Left ventricle myocardium superior (tissue), 1 donor: ENCODE measurements around the gene NALF2. TPM values are rescaled to one million over a fixed set of nuclear protein-coding genes. Genes with fewer than 3 reads are reported as not detected.

Experiments
- ATAC-seq: fragments of 200-7000 bp; cut with Tn5 transposase; one replicate; pipeline ENCODE4 v1.9.1; 2020; ENCODE audit warnings: mild to moderate bottlenecking, moderate library complexity
- DNase-seq: peaks from one replicate; pipeline ENCODE4 v3.0.0-alpha.2; 2020
- intact Hi-C: fragments of 100-400 bp; cut with micrococcal nuclease; formaldehyde crosslinking; loops from one replicate; pipeline ENCODE4 v1.11.0; 2022
- long read RNA-seq: library from polyadenylated mRNA; unstranded; transcript quantifications from one replicate; pipeline ENCODE4 v2.0.0, GENCODE V29; 2021
- total RNA-seq: library from RNA; stranded (reverse); fragmentation: NEBNext Ultra II Directional; extraction: Animal tissue kit (Norgen Biotek cat#: 25700); gene quantifications from one replicate; pipeline ENCODE4 v1.2.1, GENCODE V29; 2021
- donor health status: DM: no; HTN: yes; CAD: no; lungs with severe emphysema.

The NALF2 gene
- total RNA-seq = 53.3 TPM
- long read RNA-seq, full-length matches to known transcripts = 2 of 45 reads
- long read RNA-seq, partial matches to known transcripts = 36 of 45 reads
- long read RNA-seq, other reads (novel, unspliced or antisense) = 7 of 45 reads

DNA sequence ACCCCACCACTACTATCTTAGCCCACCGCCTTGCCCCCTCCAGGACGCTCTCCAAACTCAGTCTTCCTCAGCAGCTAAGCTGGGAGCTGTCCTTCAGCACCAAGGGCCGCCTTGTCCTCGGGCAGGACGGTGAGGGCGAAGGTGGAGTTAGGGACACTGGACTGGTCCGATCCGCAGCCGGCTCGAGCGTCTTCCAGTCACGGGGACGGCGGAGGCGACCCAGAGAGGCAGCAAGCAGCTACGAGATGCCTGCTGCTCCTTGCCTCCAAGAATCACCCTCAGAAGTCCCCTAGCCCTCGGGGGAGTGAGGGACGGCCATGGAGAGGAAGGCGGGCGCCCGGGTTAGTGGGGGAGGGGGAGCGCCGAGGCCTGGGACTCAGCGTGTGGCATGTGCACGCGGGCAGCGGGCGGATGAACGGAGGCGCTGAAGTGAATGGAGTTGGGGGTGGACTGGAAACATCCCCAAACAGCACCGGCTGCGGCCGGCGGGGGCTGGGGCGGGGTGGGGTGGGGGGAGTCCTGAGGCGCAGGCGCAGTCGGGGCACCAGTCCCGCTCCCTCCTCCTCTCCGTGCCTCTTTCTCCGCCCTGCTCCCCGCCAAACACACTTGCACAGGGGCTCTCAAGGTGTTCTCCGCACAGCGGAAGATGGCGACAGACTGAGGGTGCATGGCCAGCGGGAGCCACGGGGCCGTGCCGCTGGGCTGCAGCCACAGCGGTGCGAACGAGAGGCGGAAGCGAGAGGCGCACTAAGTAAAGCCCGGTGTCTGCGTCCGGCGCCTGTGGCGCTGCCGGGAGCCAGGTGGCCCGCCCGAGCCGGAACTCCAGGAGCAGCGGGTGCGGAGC lies at the start of gene NALF2:
Gene NALF2 (plus strand): TSS at position 545 of the 844 bp plus-strand sequence. CDS start 957 bp downstream, outside the sequence.
- peak; percentile 70 for ATAC-seq
- peak; percentile 71 for DNase-seq
- intact Hi-C loops = no loop called here

DNA sequence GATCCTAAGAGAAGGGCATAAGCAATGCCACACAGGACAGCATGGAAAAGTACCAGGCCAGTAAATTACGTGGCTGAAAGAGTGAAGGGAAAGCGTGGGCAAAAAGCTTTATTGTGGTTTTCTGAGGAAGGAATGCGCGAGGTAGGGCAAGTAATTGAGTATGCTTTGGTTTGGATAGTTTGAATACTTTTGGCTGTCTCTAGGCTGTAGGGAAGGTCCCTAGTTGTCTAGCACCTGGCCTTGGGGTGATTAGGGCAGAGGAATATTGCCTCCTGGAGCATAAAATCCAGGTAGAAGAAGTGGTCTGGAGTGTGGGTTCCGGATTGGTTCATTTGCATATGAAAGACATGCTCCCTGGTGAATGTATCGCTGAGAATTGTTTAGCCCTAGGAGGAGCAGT lies 46.4 kb upstream of the NALF2 start:
- DNase-seq (no peak), ATAC-seq (no peak)
- intact Hi-C loops = no loop called here

DNA sequence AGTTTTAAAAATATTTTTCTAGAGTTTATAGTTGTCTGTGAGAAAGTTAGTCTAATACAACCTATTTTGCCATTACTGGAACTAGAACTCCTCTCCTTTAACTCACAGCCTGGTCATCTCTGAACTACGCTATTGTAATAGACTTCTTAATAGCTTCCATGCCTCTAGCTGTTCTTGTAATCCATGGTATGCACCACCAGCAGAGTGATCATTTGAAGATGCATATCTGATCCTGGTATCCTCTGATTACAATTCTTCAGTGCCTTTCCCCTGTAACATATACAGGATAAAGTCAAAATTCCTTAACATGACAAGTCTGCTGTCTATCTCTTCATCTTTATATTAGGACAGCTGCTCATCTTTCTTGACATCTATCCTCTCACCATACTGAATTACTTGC lies 37.6 kb upstream of the NALF2 start:
- DNase-seq = no peak
- intact Hi-C loops = no loop called here
- no peak for ATAC-seq

DNA sequence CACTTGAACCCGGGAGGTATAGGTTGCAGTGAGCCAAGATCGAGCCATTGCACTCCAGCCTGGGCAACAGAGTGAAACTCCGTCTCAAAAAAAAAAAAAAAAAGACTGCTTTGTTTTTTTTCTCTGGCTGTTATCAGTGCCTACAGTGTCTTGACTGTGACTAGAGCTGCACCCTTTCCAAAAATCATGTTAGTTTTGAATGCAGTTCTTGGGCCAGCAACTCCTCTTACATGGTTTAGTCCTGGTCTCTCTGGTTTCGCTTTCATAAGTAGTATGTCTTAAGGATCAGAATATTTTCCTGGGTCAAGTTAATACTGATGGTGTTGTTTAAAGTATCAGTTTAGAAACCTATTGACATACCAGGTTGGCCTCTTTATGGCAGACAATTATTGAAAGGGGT lies 34.2 kb upstream of the NALF2 start:
- intact Hi-C loops = no loop called here
- DNase-seq = no peak
- no peak for ATAC-seq

DNA sequence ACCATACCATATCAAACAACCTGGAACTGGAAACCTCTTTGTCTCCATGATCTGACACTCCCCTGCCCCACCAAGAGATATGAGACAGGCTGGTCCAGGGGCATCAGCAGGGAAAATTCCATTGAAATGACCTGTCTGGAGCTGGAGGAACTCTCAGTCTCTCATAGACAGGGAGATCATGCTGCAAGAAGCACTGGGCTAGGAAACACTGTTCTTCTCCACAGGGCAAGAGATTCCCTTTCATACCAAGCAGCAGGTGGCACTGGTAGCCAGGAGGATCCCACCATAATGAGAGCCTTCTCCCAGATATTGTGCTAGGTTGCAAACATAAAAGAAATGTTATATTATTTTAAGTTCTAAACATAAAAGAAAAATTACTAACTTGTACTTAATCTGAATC lies 14.5 kb upstream of the NALF2 start:
- no peak for DNase-seq
- ATAC-seq = no peak
- intact Hi-C loops = no loop called here

DNA sequence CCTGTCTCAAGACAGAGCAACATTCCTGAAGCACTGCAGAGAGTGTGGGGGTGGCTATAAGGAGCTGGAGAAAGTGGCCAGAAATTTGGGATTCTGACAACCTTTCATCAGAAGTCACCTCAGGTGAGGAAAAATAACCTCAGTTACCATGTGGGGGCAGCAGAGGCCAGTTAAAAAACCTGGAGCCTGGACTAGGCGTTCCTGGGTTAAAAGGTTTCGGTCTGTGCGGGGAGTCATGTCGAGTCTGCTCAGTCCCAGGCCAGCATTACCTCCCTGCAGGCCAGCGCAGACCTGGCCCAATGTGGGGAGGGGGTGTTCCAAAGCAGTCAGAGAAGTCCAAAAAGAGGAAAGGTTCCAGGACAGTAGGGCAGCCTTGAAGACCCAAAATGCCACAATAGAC lies 10.9 kb upstream of the NALF2 start:
- intact Hi-C loops = no loop called here
- DNase-seq (no peak), ATAC-seq (peak; percentile 66)

DNA sequence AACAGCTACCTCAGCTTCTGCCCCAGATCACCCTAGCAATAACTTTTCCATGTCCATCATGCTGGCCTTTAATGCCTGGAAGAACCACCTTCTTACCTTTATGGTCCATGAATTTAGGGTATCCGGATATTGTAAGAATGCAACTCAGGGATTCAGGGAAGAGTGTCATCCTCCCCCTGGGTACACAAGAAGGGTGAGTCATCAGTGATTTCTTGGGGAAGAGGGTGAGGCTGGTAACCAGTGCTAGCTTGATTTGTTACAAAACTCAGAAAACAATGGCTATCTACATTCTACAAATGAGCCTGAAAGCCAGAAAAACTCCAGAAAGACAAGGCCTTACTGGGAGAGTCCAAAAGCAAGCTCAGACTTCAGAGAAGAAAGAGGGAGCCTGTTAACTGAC lies 10.4 kb upstream of the NALF2 start:
- DNase-seq (no peak), ATAC-seq (no peak)
- intact Hi-C loops = no loop called here

DNA sequence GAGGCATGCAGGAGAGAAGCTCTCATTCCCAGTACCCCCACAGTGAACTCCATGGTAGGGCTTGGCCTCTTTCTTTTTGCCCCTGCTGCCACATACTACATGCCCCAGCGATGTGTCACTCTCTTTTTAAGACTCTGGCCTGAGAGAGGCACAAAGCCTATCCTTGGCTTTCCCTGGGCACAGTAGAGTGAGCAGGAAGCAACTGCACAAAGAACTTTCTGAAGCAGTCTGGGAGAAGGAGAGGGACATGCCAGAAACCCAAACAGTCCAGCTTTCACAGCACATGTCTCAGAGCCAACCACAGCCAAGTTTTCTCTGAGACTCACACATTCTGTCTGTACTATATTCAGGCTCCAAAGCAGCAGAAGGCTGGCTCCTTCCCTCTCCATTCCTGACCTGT lies 7.9 kb upstream of the NALF2 start:
- ATAC-seq = peak; percentile 48
- intact Hi-C loops = no loop called here

DNA sequence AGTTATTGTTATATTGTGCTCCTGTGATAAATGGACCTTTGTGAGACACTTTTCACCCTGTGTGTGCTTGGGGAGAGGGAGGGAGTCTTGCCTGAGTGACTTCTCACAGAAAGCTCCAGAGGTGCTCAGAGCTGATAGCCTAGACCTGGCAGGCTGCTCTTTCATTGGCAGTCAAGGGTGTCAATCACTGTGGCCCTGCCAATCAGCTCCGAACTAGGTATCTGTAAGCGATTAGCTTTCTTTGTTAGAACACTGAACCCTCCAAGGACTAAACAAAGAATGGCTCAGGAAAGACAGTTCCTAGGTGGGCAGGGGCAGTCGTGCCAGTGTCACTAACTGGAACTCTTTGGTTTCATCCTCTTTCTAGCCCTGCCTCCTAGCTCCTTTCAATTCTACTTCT lies 2.7 kb upstream of the NALF2 start:
- intact Hi-C loops = no loop called here
- peak; percentile 52 for DNase-seq
- ATAC-seq = peak; percentile 47

More for the DNA sequence above, 7.9 kb upstream of the NALF2 start:
- DNase-seq = no peak

DNA sequence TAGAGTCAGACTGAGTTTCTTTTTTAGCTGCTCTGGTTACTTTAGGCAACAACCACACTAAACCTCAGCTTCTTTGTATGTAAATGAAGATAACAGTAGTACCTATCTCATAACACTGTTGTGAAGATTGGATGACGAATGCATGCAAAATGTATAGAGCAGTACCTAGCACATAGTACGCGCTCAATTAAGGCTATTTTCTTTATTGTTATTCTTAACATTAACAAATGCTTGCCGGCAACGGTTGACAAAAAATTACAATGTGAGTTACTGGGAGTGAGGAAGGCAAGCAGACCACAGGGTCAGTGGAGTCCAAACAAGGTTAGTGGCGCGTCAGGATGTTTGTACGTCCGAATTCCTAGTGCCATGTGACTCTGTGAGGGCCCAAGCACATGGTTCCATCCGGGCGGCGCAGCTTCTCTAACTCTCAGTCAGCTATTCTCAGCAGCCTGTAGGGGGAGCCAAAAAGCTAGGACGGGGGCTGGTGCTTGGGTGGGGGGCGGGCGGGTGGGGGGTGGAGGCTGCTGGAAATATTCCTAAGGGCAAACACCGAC lies 821 bp upstream of the NALF2 start:
- ATAC-seq = peak; percentile 35
- no peak for DNase-seq
- intact Hi-C loops = no loop called here

DNA sequence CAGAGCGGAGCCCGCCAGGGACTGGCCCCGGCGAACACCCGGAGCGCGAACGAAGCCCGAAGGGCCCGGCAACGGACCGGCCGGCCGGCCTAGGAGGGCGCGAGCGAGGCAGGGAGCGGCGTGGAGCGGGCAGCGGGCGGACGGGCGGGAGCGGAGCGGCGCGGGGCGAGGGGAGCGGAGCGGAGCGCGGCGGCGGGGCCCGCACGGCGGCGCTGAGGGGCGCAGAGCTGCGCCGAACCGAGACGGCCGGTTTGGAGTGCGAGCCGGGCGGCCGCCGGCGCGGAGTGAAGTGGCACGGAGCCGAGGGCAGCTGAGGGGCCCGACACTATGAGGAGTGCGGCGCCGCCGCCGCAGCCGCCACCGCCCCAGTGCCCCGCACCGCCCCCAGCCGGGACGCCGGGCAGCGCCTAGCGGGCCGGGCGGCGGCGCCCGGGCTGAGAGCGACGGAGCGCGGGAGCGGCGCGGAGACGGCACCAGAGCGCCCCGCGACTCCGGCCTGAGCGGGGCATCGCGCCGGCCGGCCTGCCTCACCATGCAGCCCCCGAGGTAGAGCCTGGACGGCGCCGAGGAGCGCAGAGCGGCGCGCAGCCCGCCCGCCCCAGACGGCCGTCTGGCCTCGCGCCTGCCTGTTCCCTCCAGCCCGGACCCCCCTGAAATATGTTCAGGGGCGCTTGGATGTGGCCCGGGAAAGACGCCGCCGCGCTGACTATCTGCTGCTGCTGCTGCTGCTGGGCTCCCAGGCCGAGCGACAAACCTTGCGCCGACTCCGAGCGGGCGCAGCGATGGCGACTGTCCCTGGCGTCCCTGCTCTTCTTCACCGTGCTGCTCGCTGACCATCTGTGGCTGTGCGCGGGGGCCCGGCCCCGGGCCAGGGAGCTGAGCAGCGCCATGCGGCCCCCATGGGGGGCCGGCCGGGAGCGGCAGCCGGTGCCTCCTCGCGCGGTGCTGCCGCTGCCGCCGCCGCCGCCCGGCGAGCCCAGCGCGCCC lies 793 bp downstream of the NALF2 start:
- ATAC-seq (no peak), DNase-seq (no peak)
- intact Hi-C loops = no loop called here

DNA sequence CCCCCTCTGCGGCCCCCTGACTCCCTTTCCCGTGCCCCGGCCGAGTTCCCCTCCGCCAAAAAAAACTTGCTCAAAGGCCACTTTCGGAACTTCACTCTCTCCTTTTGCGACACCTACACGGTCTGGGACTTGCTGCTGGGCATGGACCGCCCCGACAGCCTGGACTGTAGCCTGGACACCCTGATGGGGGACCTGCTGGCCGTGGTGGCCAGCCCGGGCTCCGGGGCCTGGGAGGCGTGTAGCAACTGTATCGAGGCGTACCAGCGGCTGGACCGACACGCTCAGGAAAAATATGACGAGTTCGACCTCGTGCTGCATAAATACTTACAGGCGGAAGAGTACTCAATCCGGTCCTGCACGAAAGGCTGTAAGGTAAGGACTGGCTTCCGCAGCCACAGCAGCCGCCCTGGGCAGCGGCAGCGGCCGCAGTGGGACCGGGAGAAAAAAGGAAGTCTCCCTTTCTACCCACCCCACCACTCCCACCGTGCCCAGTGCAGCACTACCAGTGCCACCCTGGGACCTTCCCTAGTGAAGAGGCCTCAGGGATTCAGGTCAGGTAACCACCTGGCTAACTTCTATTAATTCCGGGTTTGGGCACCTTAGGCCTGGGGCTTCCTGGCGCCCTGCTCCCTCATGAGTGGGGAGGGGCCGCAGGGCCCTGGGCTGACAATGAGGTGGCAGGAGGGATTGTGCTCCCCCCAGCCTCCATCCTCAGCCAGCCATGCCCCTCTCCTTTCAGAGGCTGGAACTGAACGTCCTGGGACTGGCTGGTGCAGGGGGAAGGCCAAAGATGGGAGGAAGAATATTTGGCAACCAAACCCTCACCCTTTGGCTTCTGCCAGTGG lies 1.9 kb downstream of the NALF2 start:
- peak; percentile 51 for ATAC-seq
- intact Hi-C loops = no loop called here
- peak; percentile 37 for DNase-seq

DNA sequence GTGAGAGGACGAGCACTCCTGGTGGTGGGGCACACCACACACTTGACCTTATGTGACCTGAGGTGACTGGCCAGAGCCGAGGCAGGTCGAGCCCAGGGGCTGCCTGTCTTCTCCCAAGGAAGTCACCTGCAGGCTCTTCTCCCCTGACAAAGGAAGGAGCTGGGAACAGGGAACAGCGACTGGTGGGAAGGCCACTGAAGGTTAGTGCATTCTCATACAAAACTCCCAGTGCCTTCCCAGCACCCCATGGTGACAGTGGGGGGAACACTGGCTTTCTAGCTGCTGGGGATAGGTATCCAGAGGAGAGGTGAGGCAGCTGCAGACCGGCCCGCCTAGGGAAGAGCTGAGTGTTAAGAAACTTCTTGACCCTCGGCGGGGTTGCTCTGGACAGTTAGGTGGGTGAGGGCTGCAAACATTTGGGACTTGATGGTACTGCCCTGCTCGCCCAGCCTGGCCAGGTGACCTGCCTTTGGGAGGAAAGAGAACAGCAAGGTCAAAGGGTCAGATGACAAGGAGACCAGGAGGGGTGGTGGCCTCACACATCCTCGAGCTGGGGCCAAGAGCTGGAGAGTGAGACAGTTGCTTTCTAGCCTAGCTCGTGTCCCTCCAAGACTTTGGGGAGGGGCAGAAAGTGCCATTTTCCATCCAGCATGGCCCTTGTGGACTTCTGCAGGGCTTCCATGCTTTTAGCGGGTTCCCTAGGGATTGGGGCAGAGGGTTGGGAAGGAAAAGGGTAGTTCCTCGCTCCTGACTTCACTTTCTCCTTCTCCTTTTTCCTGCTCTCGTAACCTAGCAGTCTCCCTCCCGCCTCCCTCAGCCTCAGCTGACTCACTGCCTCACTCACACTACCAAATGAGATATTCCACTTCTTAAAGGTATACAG lies 2.7 kb downstream of the NALF2 start:
- peak; percentile 13 for ATAC-seq
- intact Hi-C loops = no loop called here
- no peak for DNase-seq

DNA sequence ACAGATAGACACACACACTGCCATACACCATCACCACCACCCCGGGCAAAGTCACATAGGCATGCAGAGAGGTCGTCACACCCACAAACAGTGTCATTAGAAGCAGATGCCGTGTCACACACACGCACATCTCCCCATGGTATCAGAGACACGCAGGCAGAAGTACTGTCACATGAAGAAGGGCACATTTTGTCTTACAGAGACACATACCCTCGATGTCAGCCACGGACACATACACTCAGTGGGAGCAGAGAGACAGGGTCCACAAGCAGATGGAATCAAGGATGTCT lies 3.3 kb downstream of the NALF2 start:
- DNase-seq (no peak), ATAC-seq (no peak)
- intact Hi-C loops = no loop called here

DNA sequence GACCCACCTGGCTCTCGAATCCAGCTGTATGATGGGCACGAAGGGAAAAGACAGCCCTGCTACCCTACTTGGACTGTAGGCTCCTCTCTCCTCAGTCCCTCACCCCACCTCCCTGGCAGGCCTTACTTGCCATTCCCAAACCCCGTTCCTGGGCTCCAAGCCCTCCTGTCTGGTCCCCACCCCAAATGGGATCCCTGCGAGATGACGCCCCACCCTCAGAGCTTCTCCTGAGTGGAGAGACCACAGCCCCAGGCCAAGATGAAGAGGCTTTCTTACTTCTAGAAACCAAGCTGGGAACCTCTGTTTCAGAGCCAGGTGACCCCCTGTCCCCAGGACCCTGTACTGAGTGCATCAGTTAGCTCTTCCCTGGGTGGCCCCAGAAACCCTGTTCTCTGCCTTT lies 4.5 kb downstream of the NALF2 start:
- intact Hi-C loops = no loop called here
- no peak for DNase-seq
- no peak for ATAC-seq

DNA sequence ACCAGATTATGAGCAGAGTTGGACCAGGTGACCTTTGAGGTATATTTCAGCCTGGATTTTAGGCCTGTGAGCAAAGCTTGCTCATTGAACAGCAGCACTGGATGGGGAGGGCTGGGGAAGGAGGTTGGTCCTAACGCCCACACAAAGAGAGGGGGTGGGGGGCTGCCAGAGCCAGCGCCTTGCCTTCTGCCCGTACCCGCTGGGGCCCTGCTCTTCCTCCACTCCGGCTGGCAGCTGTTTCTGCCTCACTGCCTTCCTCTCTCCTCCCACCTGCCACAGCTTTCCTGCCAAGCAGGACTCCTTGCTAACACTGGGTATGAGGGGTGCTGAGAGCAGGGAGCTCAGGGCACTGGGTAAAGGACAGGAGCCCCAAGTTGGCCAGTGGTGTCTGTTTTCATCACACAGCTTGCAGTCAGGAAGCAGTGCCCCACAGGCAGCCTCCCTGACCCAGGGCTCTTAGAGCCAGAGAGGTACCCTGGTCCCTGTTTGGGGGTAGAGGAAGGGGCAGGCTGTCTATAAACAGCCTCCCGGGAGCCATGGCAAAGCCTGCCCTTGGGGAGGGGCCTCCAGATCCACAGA lies 6.1 kb downstream of the NALF2 start:
- ATAC-seq (no peak), DNase-seq (no peak)
- intact Hi-C loops = no loop called here

DNA sequence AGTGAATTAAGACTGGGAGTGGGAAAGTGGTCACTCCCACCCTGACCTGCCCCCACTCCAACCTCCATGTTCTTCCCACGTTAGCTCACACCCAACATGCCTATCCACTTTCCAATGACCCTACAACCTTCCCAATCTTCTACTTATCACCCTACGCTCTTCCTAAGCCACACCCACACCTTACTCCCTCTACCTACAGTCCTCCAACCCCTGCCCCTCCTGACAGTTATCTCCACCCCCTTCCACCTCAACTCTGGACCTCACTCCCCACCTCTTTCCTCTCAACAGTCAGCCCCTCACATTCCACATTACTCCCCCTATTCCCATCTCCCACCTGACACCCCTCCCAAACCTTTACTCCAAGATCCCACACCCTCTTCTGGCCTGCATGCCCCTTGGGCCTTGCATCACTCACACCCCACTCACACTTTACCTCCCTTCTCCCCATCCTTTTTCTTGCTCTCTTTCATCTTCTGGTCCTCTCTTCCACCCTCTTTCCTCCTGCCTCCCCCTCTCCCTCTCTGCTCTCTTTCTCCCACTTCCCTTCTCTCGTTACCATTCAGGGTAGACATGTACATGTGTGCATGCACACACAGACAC lies 6.9 kb downstream of the NALF2 start:
- DNase-seq (no peak), ATAC-seq (no peak)
- intact Hi-C loops = no loop called here
